KG1 (cell line): Measurements from ENCODE around the gene NPIPA5.
A peak's percentile ranks its signal among the peaks of the same experiment; 100 is the strongest.
"Not testable (repeated sequence)": the region's sequence is repeated elsewhere in the genome, so short reads cannot be mapped to it uniquely, and the experiment has no call there.

Source experiments
- DNase-seq: peaks from one replicate; lab custom pipeline; 2025; lab: John Stamatoyannopoulos, UW

NPIPA5 gene

DNA sequence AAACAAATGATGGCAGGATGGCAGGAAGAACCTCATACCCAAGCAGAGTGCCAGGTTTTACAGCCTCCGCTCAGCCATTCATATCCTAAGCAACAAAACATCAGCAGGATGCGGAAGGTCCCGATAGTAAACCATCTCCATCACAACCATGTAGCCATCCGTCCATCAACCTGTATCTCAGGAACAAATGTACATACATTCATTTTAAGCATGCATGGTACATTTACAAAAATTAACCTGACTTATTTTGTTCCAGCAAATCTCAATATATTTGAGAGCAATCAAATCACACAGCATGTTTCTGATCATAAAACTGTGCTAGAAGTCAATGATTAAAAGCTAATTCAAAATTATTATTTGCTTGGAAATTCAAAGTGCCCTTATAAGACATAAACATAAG is at the start of gene NPIPA5:
Gene NPIPA5, minus strand, starts transcription at position 101 of the 400 bp plus-strand sequence. Its CDS starts 0 bp downstream, at position 101.
- DNase-seq = not testable (repeated sequence)

DNA sequence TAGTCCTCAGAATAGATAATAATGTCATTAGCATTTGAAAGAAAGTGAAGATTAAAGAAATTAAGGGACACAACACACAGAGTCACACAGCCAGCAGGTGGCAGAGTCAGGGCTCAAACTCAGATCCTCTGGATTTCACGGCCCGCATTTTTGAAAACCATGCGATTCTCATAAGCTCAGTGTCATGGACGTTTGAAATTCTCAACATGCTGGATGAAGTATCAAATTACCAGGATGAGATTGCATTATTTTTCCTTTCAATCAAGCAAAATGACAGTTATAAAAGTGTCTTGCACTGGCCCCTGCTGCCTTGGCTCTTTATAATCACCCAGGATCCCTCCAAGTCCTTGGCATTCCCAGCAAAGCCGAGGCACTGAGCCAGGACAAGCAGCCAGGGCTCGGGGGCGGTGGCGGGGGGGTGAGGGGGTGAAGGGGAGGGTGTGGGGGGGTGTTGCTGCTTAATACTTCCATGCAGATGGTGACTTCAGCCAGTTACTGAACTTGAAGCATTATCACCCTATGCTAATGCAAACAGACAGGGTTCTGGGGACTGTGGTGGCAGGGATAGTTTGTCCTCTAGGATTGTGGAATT is 49.6 kb upstream of the NPIPA5 start:
- DNase-seq = peak; percentile 5

DNA sequence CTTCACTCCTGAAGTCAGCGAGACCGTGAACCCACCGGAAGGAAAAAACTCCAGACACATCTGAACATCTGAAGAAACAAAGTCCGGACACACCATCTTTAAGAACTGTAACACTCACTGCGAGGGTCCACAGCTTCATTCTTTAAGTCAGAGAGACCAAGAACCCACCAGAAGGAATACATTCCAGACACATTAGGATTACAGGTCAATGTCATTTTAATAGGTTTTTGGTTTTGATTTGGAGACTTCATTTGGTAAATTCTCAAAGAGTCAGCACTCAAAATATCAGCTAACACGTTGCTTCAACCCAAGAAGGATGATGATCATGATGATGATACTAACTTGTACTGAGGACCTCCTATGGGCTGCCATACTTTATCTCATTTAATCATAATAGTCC is 48.7 kb upstream of the NPIPA5 start:
- no peak for DNase-seq

DNA sequence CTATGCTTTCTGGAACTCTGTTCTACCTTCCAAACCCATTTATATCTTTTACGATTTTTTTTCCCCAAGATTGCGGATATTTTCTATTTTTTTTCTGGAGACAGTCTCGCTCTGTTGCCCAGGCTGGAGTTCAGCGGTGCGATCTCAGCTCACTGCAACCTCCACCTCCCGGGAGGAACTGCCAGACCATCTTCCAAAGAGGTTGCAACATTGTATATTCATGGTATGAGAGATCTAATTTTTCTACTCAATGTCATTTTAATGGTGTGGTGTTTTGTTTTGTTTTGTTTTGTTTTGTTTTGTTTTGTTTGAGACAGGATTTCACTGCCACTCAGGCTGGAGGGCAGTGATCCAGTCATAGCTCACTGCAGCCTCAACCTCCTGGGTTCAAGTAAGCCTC is 47.8 kb upstream of the NPIPA5 start:
- DNase-seq = no peak

DNA sequence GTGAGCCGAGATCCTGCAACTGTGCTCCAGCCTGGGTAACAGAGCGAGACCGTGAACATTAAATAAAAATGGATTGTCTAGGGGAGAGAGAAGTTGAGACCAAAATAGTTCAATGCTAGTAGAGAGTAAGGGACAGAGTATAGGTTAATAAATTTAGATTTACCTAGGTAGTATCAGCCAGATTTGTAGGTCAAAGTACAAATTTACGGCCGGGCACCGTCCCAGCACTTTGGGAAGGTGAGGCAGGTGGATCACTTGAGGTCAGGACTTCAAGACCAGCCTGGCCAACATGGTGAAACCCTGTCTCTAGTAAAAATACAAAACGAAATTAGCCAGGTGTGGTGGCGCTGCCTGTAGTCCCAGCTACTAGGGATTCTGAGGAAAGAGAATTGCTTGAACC is 44.1 kb upstream of the NPIPA5 start:
- no peak for DNase-seq

DNA sequence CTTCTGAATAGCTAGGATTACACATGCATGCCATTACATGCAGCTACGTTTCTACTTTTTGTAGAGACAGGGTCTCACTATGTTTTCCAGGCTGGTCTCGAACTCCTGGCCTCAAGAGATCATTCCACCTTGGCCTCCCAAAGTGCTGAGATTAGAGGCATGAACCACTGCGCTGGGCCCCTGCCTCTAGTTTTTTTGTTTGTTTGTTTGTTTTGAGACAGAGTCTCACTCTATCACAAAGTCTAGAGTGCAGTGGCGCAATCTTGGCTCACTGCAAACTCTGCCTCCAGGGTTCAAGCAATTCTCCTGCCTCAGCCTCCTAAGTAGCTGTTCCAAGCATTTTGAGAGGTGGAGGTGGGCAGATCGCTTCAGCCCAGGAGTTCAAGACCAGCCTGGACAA is 43.6 kb upstream of the NPIPA5 start:
- DNase-seq = not testable (repeated sequence)

DNA sequence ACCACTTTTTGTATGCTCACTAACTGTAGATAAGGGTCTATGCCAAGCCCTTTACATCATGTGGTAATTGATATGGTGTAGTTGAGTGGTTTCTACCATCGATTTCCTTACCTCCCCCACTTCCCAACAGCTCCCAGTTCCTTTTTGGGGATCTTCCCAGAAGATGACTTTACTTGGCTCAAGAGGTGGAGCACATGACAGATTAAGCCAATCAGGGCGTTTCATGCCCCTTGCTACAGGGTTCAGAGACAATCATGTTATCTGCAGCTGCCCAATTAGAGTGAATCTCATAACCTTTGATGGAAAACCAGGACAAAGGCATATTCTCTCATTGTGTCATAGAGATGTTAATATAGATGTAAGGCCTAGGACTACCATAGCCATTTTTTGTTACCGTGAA is 40.1 kb upstream of the NPIPA5 start:
- DNase-seq = no peak

DNA sequence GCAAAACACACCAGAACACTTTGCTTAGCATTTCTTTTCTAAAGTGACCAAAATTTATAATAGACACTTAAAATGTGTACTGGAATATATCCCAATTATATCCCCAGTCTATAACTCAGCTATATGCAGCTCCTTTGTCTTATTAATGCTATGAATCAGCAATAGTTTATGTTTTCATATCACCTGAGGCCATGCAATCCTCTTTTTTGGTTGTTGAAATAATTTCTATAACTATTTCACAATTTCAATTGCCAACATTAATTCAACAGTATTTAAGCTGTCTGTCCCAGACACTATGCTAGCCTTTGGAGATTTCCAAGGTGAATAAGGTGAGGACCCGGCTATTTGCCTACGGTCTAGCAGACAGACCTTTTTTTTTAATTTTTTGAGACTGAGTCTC is 39.1 kb upstream of the NPIPA5 start:
- DNase-seq = no peak

DNA sequence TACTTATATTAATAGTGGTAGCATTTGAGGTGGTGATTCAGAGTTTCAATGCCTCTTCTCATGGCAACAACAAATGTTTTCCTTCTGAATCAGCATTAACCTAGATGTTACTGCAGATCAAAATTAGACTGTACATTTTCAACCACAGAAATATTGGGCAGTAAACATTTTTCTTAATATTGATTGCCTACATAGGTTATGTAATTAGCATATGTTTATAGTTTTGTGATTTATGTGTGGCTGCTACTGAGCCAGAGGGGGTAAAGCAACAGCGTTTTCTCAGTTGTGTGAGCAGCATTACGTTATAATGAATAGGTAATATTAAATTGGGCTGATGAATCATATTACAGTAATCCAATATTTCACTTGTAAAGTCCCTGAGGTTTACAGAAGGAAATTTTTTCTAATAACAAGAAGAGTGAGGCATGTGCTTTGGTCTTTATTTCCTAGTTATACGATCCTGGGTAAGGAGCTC is 37.5 kb upstream of the NPIPA5 start:
- DNase-seq = no peak

DNA sequence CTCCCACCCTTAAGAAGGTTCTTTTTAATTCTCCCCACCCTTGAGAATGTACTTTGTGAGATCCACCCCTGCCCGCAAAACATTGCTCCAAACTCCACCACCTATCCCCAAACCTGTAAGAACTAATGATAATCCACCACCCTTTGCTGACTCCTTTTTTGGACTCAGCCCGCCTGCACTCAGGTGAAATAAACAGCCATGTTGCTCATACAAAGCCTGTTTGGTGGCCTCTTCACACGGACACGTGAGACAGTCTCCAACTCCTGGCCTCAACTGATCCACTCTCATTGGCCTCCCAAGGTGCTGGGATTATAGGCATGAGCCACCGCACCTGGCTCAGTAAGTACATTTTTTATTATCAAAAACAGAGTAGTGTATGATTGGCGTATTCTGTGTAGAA is 31.4 kb upstream of the NPIPA5 start:
- not testable (repeated sequence) for DNase-seq

DNA sequence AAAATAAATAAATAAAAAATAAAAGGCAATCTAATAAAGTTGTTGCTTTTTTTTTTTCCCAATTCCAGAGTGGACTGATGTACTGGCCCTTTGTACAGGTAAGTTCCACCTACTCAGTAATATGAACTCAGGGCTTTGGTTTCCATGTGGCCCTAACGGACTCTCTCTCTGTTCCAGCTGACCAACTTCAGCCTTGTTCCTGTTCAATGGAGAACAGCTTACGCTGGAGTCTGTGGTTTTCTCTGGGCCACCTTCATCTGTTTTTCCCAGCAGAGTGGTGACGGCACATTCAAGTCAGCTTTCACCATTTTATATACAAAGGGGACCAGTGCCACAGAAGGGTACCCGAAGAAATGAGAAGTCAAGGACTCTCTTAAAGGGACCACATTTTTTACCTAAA is 29.7 kb upstream of the NPIPA5 start:
- not testable (repeated sequence) for DNase-seq

DNA sequence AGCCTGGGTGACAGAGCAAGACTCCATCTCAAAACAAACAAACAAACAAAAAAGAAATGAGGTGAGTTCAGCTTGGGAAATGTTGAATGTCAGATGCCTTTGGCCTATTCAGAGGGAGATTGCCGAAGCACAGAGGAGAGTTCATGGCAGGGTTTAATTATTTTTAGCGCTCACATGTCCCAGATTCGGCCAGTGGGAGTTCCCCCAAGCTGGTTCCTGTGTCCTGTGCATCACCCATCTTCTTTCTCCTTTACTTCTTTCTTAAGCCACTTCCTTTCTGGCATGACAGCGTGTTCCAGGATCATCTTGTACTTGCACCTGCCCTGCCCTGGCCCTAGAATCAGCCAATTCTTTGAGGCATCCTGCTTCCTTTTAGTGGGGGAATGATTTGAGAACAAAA is 26.7 kb upstream of the NPIPA5 start:
- no peak for DNase-seq

DNA sequence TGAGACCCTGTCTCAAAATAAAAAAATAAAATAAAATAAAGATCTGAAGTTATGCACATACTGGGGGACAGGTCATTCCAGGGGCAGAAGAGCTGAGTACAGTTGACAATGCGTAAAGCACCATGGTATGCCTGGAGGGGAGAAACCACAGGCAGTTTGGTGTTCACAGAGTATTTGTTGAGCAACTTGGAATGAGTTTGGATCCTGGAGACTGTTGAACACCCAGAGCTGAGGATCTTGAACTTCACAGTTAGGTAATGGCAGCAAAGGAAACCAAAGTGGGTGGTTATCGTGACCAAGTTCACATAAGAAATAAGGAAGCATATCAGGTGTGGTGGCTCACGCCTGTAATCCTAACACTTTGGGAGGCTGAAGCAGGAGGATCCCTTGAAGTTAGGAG is 26.0 kb upstream of the NPIPA5 start:
- not testable (repeated sequence) for DNase-seq

DNA sequence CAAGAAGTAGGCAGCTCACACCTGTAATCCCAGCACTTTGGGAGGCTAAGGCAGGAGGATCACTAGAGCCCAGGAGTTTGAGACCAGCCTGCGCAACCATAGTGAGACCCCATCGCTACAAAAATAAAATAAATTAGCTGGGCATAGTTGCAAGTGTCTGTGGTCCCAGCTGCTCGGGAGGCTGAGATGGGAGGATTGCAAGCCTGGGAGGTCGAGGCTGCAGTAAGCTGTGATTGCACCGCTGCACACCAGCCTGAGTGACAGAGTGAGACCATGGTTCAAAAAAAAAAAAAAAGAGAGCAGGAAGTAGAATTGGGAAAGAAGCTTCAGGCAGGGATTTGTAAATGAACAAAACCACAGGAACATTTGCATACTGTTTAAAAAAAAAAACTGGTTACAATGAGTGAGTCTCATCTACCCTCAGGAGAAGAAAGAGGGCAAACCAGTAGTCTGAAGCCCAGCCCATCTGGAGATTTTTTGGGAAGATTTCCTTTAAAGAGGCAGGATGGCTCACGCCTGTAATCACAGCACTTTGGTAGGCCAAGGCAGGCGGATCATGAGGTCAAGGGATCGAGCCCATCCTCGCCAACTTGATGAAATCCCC is 25.4 kb upstream of the NPIPA5 start:
- no peak for DNase-seq

DNA sequence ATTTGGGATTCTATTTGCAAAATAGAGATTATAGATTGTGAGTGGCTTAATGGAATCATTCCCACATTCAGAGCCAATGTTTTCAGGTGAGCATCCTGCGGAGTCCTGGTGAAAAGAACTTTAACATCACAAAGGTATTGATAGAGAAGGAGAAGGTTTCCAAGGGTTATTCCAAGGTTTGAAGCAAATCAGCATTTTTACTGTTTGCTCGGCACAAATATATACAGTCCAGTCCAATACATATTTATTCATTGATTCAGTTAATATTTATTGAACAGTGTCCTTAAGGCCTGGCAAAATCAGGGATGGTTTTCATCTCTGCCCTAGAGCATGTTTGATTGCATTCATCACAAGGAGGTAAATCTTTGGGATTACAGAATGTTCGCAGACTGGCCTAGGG is 23.9 kb upstream of the NPIPA5 start:
- DNase-seq = no peak

DNA sequence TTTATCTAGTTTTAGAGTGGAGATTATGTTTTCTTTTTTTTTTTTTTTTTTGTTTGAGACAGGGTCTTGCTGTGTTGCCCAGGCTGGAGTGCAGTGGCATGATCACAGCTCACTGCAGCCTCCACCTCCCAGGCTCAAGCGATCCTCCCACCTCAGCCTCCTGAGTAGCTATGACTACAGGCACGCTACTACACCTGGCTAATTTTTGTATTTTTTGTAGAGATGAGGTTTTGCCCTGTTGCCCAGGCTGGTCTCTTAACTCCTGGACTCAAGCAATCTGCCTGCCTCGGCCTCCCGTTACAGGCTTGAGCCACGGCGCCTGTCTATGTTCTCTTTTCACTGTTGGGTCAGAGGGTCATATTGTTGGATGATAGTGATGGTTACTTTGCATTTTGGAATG is 22.2 kb upstream of the NPIPA5 start:
- DNase-seq = not testable (repeated sequence)

DNA sequence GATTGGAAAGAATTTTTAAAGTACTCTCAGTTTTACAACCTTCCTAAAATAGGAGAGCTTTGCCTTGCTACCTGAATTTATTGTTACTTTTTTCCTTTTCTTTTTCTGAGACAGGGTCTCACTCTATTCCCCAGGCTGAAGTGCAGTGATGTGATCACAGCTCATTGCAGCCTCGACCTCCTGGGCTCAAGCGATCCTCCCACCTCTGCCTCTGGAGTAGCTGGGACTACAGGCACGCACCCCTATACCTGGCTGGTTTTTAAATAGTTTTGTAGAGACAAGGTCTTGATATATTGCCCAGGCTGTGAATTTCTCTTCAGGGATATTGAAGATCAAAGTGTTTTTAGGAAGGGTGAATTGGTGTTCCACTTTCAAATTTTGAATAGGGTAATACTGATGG is 21.2 kb upstream of the NPIPA5 start:
- DNase-seq = no peak

DNA sequence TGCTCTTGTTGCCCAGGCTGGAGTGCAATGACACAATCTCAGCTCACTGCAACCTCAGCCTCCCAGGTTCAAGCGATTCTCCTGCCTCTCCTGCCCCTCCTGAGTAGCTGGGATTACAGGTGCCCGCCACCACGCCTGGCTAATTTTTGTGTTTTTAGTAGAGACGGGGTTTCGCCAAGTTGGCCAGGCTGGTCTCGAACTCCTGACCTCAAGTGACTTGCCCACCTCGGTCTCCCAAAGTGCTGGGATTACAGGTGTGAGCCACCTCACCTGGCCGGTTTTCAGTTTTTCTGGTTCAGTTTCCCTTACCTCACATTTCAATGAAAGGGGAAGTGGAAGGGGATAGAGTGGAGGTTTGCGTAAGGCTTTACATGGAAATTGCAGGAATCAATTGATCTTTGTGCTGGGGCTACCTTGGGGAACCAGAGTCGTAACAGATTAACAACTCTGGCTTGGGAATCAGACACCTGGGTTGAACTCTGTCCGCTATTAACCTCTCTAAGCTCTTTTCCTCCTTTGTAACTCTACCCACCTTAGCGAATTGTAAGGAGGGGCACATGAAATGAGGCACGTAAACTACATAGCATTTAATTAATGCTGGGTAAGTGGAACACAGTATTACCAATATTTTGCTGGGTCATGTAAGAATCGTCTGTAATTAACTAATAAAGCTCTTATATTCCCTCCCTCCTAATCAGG is 20.7 kb upstream of the NPIPA5 start:
- DNase-seq = no peak

DNA sequence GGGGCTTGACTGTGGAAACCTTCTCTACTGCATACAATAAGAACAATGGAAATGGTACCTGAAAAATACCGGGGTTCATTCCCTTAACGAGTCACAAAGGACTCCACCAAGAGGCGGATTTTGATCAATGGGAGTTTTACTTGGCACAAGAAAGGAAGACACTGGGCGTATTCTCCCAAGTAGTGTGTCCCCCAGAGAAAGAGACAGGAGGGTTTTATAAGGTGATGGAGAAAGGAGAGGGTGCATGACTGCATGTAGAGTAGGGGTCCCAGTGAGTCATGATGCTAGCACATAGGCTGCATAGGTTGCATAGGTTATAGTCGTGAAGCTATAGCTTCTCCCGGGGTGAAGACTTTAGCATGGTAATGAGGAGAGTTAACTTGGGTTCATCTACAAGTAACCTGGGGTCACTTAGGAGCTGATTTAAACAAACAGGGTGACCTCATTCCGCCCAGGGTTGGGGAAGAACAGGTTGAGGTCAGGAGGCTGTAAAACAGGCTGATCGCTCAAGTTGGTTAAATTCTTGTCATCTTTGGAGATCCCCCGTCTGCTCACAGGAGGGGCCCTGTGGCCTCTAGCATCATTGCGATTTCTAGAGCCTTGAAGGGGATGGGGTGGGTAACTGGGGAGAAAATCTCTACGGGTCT is 19.0 kb upstream of the NPIPA5 start:
- no peak for DNase-seq

DNA sequence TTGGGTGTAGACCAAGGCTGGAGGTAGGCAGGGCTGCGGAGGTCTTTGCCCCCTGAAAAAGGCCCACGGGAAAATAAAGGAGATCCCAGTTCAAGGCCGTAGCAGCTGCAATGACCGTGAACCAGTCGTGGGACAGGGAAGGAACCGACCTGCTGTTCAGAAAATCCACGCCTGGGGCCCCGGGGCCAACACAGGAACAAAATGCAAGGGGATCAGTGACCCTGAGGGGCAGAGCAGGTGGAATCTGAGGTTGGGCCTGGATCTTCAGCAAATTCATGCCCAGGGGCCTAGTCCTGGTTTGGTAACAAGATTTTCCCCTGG is 18.4 kb upstream of the NPIPA5 start:
- DNase-seq = not testable (repeated sequence)

DNA sequence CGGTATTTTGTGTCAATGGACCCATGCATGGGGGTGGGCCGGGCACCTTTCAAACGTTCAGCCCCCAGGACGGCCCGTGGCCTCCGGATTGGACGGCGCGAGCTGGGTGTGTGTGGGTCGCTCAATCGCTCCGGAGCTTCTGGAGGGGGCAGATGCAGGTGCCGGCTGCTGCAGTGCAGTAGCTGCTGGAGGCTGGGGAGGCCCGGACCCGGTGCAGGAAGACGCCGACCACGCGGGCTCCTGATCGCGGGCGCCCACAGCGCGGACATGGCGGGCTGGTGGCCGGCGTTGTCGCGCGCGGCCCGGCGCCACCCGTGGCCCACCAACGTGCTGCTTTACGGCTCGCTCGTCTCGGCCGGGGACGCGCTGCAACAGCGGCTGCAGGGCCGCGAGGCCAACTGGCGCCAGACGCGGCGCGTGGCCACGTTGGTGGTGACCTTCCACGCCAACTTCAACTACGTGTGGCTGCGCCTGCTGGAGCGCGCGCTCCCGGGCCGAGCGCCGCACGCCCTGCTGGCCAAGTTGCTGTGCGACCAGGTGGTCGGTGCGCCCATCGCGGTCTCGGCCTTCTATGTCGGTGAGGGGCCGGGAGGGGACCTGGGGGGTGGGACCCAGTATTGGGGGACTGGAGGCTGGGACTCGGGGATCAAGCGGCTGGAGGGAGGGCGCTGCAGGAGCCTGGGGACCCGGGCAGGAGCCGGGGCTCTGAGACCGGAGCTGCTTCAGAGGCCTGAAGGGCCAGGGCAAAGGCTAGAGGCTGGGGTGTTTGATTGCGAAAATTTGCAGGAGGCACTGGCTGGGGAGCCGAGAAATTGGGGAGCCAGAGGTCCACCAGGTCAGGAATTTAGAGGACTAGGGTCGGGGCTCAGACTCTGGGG is 17.8 kb upstream of the NPIPA5 start, which contains the start of gene MPV17L:
Gene MPV17L, plus strand, starts transcription at position 124 of the 878 bp plus-strand sequence. Its CDS starts 144 bp downstream, at position 268.
- peak; percentile 40 for DNase-seq

DNA sequence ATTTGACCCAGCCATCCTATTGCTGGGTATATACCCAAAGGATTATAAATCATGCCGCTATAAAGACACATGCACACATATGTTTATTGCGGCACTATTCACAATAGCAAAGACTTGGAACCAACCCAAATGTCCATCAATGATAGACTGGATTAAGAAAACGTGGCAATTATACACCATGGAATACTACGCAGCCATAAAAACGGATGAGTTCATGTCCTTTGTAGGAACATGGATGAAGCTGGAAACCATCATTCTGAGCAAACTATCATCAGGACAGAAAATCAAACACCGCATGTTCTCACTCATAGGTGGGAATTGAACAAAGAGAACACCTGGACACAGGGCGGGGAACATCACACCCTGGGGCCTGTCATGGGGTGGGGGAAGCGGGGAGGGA is 14.9 kb upstream of the NPIPA5 start:
- DNase-seq = not testable (repeated sequence)
